IMR-90 (cell line): ENCODE data around the gene DGKQ.

ENCODE experiments used
- MXI1 ChIP-seq: IDR thresholded peaks from 2 replicates; pipeline ENCODE4 v1.6.1; 2012; ENCODE audit warnings: low read depth, mild to moderate bottlenecking, low read length, moderate library complexity, borderline replicate concordance
- POLR2A ChIP-seq: IDR thresholded peaks from 2 replicates; pipeline ENCODE4 v1.6.1; 2012; ENCODE audit warnings: mild to moderate bottlenecking, low read depth, low read length
- TF ChIP-seq, protein P1 (sequence below): conservative IDR thresholded peaks from 2 replicates; pipeline ENCODE4 v1.5.1; 2012; ENCODE audit warnings: mild to moderate bottlenecking, low read depth, low read length, improper control_type of control experiment

DNA sequence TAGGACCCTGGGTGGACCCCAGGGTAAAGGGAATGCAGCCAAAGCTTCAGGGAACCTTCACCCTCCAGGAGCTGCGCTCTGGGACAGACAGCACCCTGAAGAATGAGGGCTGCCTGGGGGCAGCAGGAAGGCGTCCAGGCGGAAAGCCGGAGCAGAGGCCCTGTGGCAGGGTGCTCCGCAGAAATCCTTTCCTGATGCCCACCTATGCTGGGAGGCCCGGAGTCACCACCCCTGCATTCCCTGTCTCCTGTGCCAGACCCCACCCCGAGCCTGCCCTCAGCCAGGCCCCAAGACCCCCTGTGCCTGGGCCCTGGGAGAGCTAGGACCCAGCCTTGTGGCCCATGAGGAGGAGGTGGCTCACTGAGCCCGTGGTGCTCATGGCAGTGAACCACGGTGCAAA, 1.3 kb upstream of the DGKQ start:
- TF ChIP-seq, protein P1, sequence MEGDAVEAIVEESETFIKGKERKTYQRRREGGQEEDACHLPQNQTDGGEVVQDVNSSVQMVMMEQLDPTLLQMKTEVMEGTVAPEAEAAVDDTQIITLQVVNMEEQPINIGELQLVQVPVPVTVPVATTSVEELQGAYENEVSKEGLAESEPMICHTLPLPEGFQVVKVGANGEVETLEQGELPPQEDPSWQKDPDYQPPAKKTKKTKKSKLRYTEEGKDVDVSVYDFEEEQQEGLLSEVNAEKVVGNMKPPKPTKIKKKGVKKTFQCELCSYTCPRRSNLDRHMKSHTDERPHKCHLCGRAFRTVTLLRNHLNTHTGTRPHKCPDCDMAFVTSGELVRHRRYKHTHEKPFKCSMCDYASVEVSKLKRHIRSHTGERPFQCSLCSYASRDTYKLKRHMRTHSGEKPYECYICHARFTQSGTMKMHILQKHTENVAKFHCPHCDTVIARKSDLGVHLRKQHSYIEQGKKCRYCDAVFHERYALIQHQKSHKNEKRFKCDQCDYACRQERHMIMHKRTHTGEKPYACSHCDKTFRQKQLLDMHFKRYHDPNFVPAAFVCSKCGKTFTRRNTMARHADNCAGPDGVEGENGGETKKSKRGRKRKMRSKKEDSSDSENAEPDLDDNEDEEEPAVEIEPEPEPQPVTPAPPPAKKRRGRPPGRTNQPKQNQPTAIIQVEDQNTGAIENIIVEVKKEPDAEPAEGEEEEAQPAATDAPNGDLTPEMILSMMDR = no peak
- TF ChIP-seq POLR2A = no peak
- TF ChIP-seq MXI1 = no peak
